ENCODE measurements around the gene PARP14.
"Not testable (repeated sequence)": the region's sequence is repeated elsewhere in the genome, so short reads cannot be mapped to it uniquely, and the experiment has no call there.

PARP14 gene

GRCh38 chr3:122679085-122679881, 1.4 kb upstream of the PARP14 start:
- peak; percentile 64 for FAIRE-seq

DNA sequence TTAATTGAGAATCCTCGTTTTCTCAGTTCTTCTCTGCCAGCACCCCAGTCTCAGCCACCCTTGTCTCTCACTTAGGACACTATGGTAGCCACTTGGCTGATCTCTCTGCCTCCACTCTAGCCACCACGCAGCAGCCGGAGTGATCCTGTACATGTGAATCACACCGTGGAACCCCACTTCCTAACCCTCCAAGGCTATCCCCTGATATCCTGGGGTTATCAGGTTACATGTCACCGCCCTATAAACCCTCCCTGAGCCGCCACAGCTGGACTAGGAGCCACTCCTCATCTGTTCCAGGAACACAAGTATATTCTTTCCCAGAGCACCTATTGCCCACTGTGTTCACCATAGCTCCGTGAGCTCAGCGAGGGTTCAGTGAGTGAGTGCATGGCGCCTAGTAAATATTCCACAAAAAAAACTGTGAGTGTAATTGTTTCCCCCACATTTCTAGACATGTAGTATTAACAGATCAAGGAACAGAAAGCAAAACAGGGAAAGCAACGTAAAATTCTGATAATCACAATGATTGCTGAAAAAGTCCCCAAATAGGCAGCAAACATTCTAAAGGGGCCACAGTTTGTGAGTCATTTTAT, 661 bp upstream of the PARP14 start:
- FAIRE-seq: peak; percentile 13

DNA sequence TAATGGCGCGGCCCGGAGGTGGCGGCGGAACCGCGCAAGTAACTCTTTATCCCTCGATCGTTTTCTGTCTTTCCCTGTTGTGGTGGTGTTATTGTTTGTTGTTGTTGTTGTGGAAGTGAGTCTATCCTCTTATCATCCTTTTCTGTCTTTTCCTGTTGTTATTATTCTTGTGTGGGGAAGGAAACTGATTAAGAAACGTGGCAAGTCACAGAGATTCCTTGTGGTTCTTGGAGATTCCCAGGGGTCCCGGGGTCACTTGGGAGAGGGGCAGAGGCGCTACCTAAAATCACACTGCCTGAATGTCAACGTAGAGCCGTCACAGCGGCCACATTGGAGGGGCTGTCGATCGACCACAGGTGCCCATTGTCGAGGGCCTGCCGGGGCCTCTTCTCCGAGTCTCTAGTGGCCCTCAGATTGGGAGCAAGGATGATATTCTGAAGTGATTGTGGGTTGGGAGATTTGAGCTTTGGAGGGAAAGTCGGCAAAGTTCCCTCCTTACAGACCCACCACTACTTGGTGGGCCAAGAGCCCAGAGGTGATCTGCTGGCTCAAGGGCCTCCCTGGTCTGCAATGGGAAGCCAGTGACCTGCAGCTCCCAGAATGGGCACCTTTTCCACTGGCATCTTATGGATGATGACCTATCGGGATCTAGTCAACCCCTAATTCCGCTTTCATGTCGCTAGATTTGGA, 790 bp downstream of the PARP14 start:
- FAIRE-seq: no peak

DNA sequence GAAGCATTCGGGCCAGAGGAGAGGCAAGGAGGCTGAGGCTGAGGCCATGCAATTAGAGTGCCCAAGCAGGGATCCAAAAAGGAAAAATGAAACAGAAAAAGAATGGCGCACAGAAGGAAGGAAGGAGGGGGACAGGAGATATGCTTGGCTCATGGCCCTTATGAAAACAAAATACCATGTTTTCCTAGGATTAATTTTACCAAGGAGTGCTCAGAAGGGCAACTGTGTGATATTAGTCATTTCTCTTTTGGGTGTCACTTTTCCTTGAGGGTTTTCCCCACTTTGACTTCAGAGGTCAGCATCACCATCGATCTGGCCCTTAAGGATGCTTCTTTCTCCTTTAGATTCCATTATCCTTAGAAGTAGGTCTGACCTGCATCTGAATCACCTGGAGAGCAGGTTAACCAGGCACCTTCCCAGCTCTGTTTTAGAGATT, 1.4 kb downstream of the PARP14 start:
- FAIRE-seq: no peak

GRCh38 chr3:122682778-122683411, 2.3 kb downstream of the PARP14 start:
- not testable (repeated sequence) for FAIRE-seq

- FAIRE-seq: no peak
Measured at GRCh38 chr3:122687298-122687697, 6.7 kb downstream of the PARP14 start.

- no peak for FAIRE-seq
Measured at GRCh38 chr3:122688996-122689395, 8.4 kb downstream of the PARP14 start.

DNA sequence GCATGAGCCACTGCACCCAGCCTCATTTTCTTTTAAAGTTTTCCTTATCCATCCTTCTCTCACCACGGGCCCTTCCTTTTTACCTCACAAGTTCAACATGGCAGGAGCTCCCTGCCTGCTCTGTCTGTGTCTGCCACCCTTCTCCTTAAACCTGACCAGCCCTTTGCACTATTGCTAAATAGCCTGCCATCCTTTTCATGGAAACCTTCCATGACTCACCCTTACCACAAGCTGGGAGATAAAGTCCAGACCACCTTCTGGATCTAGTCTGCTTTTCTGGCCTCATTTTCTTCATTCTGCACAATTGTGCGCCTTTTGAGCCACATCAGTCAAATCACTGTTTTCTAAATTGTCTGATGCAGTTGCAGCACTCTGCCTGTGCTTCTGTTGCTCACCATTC, 8.9 kb downstream of the PARP14 start:
- FAIRE-seq: no peak

GRCh38 chr3:122690096-122690495, 9.5 kb downstream of the PARP14 start:
- FAIRE-seq: no peak

DNA sequence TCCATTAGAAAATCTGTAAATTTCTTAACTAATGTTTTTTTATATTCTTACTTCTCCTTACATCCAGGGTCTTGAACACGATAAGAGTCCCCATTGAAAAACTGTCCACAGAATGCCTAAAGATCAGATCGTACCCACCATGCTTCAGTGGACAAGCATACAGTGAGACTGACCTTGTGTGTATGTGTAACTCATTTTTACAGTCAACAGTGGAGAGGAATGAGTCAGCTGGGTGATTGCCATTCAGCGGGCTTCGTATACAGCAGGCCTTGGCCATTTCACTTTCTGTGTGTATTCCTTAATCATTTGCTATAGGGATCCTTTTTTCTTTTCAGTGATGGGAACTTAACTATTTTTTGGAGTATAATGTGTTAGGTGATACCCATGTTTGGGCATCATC, 10.6 kb downstream of the PARP14 start:
- FAIRE-seq: no peak

GRCh38 chr3:122692674-122693073, 12.0 kb downstream of the PARP14 start:
- no peak for FAIRE-seq

GRCh38 chr3:122694966-122695365, 14.3 kb downstream of the PARP14 start:
- FAIRE-seq: no peak

DNA sequence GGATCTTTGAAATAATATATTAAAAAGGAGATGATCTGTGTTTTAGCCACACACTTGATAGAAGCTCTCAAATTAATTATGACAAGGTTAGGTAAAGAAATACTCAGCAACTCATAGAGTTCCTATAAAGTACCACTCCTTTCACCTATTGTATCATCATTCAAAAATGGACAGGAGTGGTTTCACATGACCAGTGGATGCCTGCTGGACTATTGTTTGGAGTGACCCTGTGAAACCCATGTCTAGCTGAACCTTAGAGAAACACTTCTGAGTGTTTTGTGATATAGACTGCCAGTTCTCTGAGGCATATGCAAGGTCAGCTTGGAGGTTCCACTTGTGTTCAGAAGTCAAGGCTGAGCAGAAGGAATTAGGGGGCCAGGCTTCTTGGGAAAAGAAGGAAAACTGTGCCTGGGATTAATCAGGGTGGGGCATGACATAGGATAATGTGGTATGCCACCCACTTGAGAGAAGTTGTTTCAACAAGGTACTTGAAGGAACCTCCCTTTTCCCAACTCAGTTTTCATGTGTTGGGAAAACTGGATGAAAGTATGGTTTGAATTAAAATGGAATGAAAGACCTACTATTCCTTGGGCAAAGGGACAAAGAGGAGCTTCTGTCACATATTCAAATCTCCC, 15.4 kb downstream of the PARP14 start:
- FAIRE-seq: no peak

DNA sequence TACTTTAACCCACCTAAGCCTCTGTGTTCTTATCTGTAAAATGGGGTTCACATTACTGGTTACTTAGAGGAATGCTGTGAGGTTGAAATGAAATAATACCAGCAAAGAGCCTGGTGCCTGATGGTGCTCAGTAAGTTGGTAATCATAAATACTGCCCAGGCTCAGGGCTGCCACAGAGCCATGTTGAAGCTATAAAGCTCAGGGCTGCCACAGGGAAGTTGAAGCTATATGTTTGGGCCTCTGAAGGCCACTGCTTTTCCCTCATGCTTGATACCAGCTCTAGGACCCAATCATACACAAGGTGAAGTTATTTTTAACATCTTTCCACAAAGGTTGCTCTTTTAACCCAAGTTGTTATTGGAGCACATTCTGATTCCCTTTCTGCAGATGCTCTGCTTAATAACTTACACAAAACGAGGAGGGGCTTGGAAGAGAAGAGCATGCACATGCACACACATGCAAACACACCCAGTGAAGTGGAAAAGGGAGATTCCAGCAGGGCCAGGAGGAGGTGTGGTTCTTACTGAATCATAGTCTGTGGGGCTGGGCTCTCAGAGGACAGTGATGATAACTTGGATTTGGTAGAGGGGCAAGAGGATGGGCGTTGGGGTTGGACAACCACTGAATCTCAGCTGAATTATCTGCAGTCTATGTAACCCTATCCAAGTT, 17.4 kb downstream of the PARP14 start:
- no peak for FAIRE-seq

DNA sequence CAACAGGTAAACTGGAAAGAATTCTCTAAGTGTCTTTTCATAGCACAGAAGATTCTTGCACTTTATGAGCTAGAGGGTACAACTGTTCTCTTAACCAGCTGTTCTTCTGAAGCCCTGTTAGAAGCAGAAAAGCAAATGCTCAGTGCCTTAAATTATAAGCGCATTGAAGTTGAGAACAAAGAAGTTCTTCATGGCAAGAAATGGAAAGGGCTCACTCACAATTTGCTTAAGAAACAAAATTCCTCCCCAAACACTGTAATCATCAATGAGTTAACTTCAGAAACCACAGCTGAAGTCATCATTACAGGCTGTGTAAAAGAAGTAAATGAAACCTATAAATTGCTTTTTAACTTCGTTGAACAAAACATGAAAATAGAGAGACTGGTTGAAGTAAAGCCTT, 19.6 kb downstream of the PARP14 start:
- FAIRE-seq: no peak

GRCh38 chr3:122705379-122705778, 24.7 kb downstream of the PARP14 start:
- FAIRE-seq: peak; percentile 74

DNA sequence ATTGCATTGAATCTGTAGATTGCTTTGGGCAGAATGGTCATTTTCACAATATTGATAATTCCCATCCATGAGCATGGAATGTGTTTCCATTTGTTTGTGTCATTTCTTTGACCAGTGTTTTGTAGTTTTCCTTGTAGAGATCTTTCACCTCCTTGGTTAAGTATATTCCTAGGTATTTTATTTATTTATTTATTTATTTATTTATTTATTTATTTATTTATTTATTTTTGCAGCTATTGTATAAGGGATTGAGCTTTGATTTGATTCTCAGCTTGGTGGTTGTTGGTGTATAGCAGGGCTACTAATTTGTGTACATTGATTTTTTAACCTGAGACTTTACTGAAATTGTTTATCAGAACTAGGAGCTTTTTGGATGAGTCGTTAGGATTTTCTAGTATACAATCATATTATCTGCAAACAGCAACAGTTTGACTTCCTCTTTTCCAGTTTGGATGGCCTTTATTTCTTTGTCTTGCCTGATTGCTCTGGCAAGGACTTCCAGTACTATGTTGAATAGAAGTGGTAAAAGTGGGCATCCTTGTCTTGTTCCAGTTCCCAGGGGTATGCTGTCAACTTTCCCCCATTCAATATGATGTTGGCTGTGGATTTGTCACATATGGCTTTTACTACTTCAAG, 30.1 kb downstream of the PARP14 start:
- not testable (repeated sequence) for FAIRE-seq

DNA sequence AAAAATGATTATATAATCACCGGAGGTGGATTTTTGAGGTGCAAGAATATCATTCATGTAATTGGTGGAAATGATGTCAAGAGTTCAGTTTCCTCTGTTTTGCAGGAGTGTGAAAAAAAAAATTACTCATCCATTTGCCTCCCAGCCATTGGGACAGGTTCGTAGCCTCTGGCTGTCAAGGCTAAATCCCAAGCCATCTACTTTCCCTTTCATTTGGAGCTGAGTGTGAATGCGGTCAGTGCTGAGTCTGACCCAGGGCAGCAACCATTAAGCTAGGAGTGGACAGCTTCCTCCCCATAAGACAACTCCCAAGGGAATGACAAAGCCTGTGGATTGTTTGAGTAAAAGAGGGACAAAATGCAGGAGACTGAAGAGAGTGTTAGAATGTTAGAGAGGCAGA, 33.6 kb downstream of the PARP14 start:
- FAIRE-seq: no peak

DNA sequence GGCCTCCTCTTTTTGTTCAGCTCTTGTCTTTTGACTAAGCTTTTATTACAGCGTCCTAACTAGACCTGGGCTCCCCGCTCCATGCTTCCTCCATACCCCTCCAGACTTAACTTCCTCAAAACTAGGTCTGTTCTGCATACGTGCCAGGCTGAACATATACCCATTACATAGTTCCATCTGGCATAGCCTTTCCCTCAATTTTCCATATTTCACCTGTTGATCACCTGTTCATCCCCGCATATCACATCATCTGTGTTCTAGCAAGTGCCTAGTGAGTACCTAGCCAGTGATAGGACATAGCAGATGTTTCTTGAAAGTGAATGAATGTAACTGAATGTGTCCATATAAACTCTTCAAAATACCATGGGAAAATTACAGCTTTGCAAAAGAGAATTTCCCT, 36.0 kb downstream of the PARP14 start:
- no peak for FAIRE-seq

- FAIRE-seq: no peak
Measured at GRCh38 chr3:122719273-122719921, 38.8 kb downstream of the PARP14 start.

GRCh38 chr3:122725106-122725505, 44.5 kb downstream of the PARP14 start:
- no peak for FAIRE-seq

Measured in islet of Langerhans (tissue), 1 donor.